SK-N-SH (cell line): ENCODE data around the gene KMO. TPM values are rescaled to one million over a fixed set of nuclear protein-coding genes. Genes with fewer than 3 reads are reported as not detected.

Source experiments
- CTCF ChIA-PET: fragments of 300-600, 350-600 bp; formaldehyde crosslinking; extraction: SDS; loops from one replicate; lab custom pipeline; 2021; lab: Yijun Ruan, JAX
- POLR2A ChIA-PET: fragments of 350-600 bp; sonication (Branson Sonifier 250); formaldehyde crosslinking; extraction: SDS; loops from one replicate; lab custom pipeline; 2020; ENCODE audit warnings: antibody characterized with exemption, inconsistent platforms; lab: Yijun Ruan, JAX
- DNase-seq: peaks from one replicate; pipeline ENCODE4 v3.0.0; 2012
- H2AFZ ChIP-seq: fragments of 200-600 bp; sonication (generic); 2 replicates; pipeline ENCODE4 v1.8.1; 2016; ENCODE audit warnings: antibody characterized with exemption, mild to moderate bottlenecking, low read depth
- H3F3A ChIP-seq: fragments of 200-600 bp; sonication (generic); replicated peaks from 2 replicates; pipeline ENCODE3; 2016; ENCODE audit warnings: antibody characterized with exemption, mild to moderate bottlenecking; ENCODE audit not compliant: insufficient read depth
- H3K27ac ChIP-seq, 2 experiments: fragments of 200-500 bp in 1 of 2; fragments of 200-600 bp in 1 of 2; sonication (Bioruptor generic) in 1 of 2; sonication (generic), shearing (Covaris generic) in 1 of 2; 2 replicates each; pipeline versions ENCODE4 v1.5.1 to v1.6.1; 2014 to 2016; ENCODE audit warnings: low read depth in 2 of 2, inconsistent platforms in 1 of 2, low read length in 1 of 2, mild to moderate bottlenecking in 1 of 2, mixed read lengths in 1 of 2
- H3K27me3 ChIP-seq: fragments of 200-600 bp; sonication (generic), shearing (Covaris generic); 2 replicates; pipeline ENCODE4 v1.6.1; 2016; ENCODE audit warnings: mixed run types; ENCODE audit not compliant: insufficient read depth
- H3K36me3 ChIP-seq, 2 experiments: fragments of 200-500 bp in 1 of 2; fragments of 200-600 bp in 1 of 2; sonication (Bioruptor generic) in 1 of 2; sonication (generic) in 1 of 2; replicated peaks in 1 of 2; 2 replicates each; pipeline versions ENCODE3 to v1.5.1; 2014 to 2016; ENCODE audit warnings: low read length in 1 of 2, mild to moderate bottlenecking in 1 of 2; ENCODE audit not compliant: insufficient read depth in 2 of 2, control insufficient read depth in 1 of 2
- H3K4me1 ChIP-seq, 2 experiments: fragments of 200-500 bp in 1 of 2; fragments of 200-600 bp in 1 of 2; sonication (Bioruptor generic) in 1 of 2; sonication (generic), shearing (Covaris generic) in 1 of 2; 2 replicates each; pipeline versions ENCODE4 v1.5.1 to v1.6.1; 2014 to 2016; ENCODE audit warnings: low read depth in 1 of 2, low read length in 1 of 2, mixed run types in 1 of 2; ENCODE audit not compliant: insufficient read depth in 2 of 2, control insufficient read depth in 1 of 2
- H3K4me2 ChIP-seq: fragments of 200-600 bp; sonication (generic), shearing (Covaris generic); 2 replicates; pipeline ENCODE4 v1.6.1; 2017; ENCODE audit warnings: mixed run types
- H3K4me3 ChIP-seq, 2 experiments: fragments of 200-500 bp in 1 of 2; fragments of 200-600 bp in 1 of 2; sonication (Bioruptor generic) in 1 of 2; sonication (generic), shearing (Covaris generic) in 1 of 2; 2 replicates each; pipeline versions ENCODE4 v1.5.1 to v1.8.1; 2014 to 2016; ENCODE audit warnings: low read depth in 2 of 2, inconsistent platforms in 1 of 2, low read length in 1 of 2, mild to moderate bottlenecking in 1 of 2, mixed read lengths in 1 of 2, moderate library complexity in 1 of 2
- H3K79me2 ChIP-seq: fragments of 200-600 bp; sonication (generic); 2 replicates; pipeline ENCODE4 v1.8.1; 2017; ENCODE audit warnings: mild to moderate bottlenecking; ENCODE audit not compliant: insufficient read depth
- H3K9ac ChIP-seq: fragments of 200-600 bp; sonication (generic); 2 replicates; pipeline ENCODE4 v1.6.1; 2017; ENCODE audit warnings: mixed run types
- H3K9me2 ChIP-seq: fragments of 200-600 bp; sonication (generic); 2 replicates; pipeline ENCODE4 v1.6.1; 2017; ENCODE audit warnings: mixed run types
- H3K9me3 ChIP-seq: fragments of 200-600 bp; sonication (generic); 2 replicates; pipeline ENCODE4 v1.6.1; 2017; ENCODE audit warnings: mixed run types, mild to moderate bottlenecking, moderate library complexity
- H4K20me1 ChIP-seq: fragments of 200-600 bp; sonication (generic); 2 replicates; pipeline ENCODE4 v1.6.1; 2017; ENCODE audit warnings: mild to moderate bottlenecking, mixed run types; ENCODE audit not compliant: insufficient read depth
- MEF2A ChIP-seq: IDR thresholded peaks from 2 replicates; pipeline ENCODE4 v1.4.0; 2012; ENCODE audit warnings: low read depth, borderline replicate concordance
- MXI1 ChIP-seq: IDR thresholded peaks from 2 replicates; pipeline ENCODE4 v1.6.1; 2012; ENCODE audit warnings: mild to moderate bottlenecking, low read depth, low read length, improper control_type of control experiment
- NFIC ChIP-seq: IDR thresholded peaks from 2 replicates; pipeline ENCODE4 v1.4.0; 2012; ENCODE audit warnings: borderline replicate concordance
- RCOR1 ChIP-seq: fragments of 150-350 bp; IDR thresholded peaks from 2 replicates; pipeline ENCODE4 v1.6.1; 2017; ENCODE audit warnings: antibody characterized with exemption, low read length
- SMC3 ChIP-seq: IDR thresholded peaks from 2 replicates; pipeline ENCODE4 v1.6.1; 2012; ENCODE audit warnings: low read depth, low read length, improper control_type of control experiment
- TCF12 ChIP-seq: IDR thresholded peaks from 2 replicates; pipeline ENCODE4 v1.4.0; 2012
- YY1 ChIP-seq: IDR thresholded peaks from 2 replicates; pipeline ENCODE4 v1.4.0; 2012; ENCODE audit warnings: low read depth, mild to moderate bottlenecking
- WGBS: methylation state at CpG from one replicate; pipeline ENCODE4 v1.1.6; 2017; ENCODE audit warnings: low lambda C conversion rate; 5-methylcytosine and 5-hydroxymethylcytosine counted together
- polyA plus RNA-seq, 3 experiments: library from polyadenylated mRNA; depleted of rRNA; stranded (reverse); fragments of >200 nt; gene quantifications; 2 replicates each; pipeline ENCODE4 v1.2.3, GENCODE V29; 2012
- TF ChIP-seq, protein P1 (sequence below): IDR thresholded peaks from 2 replicates; pipeline ENCODE4 v1.4.0; 2012; ENCODE audit warnings: low read depth

Gene KMO
- polyA plus RNA-seq, 1 of the 3 experiments (the other 2 are of a cell fraction): not detected

DNA sequence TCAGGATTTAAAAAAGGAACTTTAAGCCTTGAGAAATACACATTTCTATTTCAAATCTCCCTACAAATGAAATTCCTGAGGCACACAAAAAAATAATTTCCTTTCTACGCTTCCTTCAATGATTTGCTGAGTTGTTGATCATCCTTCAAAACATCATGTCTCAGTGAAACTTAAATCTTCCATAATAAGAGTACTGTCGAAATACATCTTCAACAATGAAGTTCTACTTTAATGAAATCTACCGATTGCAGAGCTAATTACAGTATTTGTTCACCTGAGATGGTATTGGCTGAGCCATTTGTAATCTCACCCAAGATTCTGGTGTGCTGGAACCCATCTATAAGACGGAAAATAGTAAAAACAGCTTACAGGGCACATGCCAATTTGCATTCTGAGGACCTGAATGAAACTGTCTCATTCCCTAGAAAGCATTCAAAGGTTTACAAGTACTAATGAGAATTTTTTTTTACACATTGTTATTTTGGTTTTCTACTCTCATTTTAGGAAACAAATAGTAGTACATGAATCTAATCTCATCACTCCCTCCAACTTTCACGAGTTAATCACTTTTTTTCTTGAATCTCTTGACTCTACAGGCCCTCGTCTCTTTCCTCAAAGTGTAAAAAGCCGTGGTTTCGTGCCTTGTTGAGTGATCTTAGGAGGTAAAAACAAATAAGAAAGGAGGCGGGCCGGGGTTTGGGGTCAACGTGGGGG, 106.9 kb downstream of the KMO start:
- Histone ChIP-seq H3K27me3 (no peaks in the 10 kb centered on the region), H3K4me3 (peak overlapping the region; percentile 85 to 95), H2AFZ (peak overlapping the region; percentile 72), H3F3A (no peaks in the 10 kb centered on the region), H3K9ac (peak overlapping the region; percentile 86), H3K79me2 (peaks cover 35% of the 10 kb centered on the region), H3K9me2 (no peaks in the 10 kb centered on the region), H3K9me3 (no peaks in the 10 kb centered on the region), H4K20me1 (no peaks in the 10 kb centered on the region), H3K27ac (peak overlapping the region in 1 of 2 experiments; percentile 82; a peak in 1 of 4 replicates), H3K36me3 (peaks cover 10 to 23% of the 10 kb centered on the region in 2 experiments), H3K4me2 (peak overlapping the region; percentile 81), H3K4me1 (peaks cover 11 to 23% of the 10 kb centered on the region in 2 experiments)
- WGBS: 10% methylated on average over 11 of the region's 11 CpGs
- TF ChIP-seq SMC3: no peak
- TF ChIP-seq MEF2A: no peak
- 0 out of 2 replicates have a peak, but pooled peaks have one; percentile 33 for TF ChIP-seq YY1
- TF ChIP-seq TCF12: no peak
- TF ChIP-seq, protein P1, sequence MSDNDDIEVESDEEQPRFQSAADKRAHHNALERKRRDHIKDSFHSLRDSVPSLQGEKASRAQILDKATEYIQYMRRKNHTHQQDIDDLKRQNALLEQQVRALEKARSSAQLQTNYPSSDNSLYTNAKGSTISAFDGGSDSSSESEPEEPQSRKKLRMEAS: no peak
- no peak for DNase-seq
- CTCF ChIA-PET: interaction anchor here (0.6 to 2.4 kb wide), 4 partner anchors 10 to 29 kb away, joined by 3 to 10 read pairs (median 5); no protein-coding TSS in a partner anchor
- POLR2A ChIA-PET: no interaction called here

DNA sequence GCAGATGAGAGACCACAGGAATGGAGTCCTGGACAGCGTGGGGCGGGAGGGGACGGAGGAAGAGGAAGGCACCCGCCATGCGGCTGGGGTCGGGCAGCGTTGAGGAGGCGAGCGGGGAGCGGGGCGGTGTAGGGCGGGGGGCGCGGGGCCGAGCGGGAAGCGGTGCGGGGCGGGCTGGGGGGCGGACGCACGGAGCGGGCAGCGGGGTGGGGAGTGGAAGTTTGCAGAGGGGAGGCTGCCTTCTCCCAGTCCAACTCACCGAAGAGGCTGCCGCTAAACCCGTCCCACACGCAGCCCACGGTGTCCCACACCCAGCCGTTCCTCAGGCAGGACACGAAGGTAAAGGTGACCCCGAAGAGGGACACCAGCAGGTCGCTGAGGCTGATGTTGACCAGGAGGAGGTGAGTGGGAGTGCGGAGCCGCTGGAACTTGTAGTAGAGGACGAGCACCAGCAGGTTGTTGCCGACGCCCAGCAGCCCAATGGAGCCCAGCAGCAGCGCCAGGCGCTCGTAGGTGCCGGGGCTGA, 107.5 kb downstream of the KMO start:
- ChIA-PET CTCF (interaction anchor here (0.6 to 2.4 kb wide), 4 partner anchors 10 to 28 kb away, joined by 3 to 10 read pairs (median 4); no protein-coding TSS in a partner anchor), POLR2A (interaction anchor here (0.8 to 1.0 kb wide), 2 partner anchors 28 to 1132 kb away, joined by 3 read pairs; no protein-coding TSS in a partner anchor)
- WGBS: under 1% methylated on average over 16 of the region's 42 CpGs
- Histone ChIP-seq H3K4me2 (peak overlapping the region; percentile 81), H3K27me3 (no peaks in the 10 kb centered on the region), H4K20me1 (no peaks in the 10 kb centered on the region), H3K79me2 (peaks cover 35% of the 10 kb centered on the region), H2AFZ (peak overlapping the region; percentile 85), H3K9me3 (no peaks in the 10 kb centered on the region)
- TF ChIP-seq MXI1 (peak; percentile 37; the same call in 1 of the 2 replicates), NFIC (no peak), RCOR1 (0 out of 2 replicates have a peak, but pooled peaks have one; percentile 1)
- TF ChIP-seq, all 33 proteins: peak for 2
- peak overlapping the region; percentile 85 to 95 for H3K4me3 ChIP-seq
- H3K9me2 ChIP-seq: no peaks in the 10 kb centered on the region
- H3K36me3 ChIP-seq: peaks cover 10 to 19% of the 10 kb centered on the region in 2 experiments
- H3F3A ChIP-seq: no peaks in the 10 kb centered on the region
- peak overlapping the region; percentile 86 for H3K9ac ChIP-seq
- peak overlapping the region; percentile 46 to 82; a peak in 3 of 4 replicates for H3K27ac ChIP-seq
- H3K4me1 ChIP-seq: peaks cover 11 to 23% of the 10 kb centered on the region in 2 experiments
- peak; percentile 78 for DNase-seq
